ENCODE results near the gene RPL41.
A peak's percentile ranks its signal among the peaks of the same experiment; 100 is the strongest.
"Not testable (repeated sequence)": the region's sequence is repeated elsewhere in the genome, so short reads cannot be mapped to it uniquely, and the experiment has no call there.

RPL41 gene

GRCh38 chr12:56129206-56129941, 12.9 kb downstream of the RPL41 start:
- DNase-seq: peak; percentile 34

GRCh38 chr12:56129942-56130495, 13.6 kb downstream of the RPL41 start:
- DNase-seq: no peak

DNA sequence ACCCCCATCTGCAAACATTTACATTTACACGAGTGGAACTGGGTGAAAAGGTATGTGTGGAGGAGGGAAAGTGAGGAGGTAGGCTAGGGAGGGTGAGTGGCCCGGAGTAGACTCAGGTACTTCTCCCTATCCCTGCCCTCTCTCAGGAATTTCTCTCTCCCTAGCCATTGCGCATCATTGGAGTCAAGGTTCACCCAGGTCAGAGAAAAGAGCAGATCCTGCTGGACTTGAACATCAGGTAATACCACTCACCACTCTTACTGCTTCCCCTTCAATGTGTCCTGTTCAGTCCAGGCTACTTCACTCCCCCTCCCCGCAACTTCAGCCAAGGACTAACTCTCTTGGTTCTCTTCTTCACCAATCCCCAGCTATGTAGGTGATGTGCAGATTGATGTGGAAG, 14.4 kb downstream of the RPL41 start:
- DNase-seq: no peak

DNA sequence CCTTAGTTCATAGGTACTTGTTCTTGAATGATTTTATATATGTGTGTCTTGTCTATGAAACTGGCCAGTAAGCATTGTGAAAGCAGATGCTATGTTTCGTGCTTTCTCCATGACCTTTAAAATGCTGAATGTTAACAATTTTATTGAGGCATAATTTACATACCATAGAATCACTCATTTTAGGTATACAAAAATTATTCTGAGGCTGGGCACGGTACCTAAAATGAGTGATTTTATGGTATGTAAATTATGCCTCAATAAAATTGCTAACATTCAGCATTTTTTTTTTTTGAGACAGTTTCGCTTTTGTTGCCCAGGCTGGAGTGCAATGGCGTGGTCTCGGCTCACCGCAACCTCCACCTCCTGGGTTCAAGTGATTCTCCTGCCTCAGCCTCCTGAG, 18.5 kb downstream of the RPL41 start:
- DNase-seq: no peak

DNA sequence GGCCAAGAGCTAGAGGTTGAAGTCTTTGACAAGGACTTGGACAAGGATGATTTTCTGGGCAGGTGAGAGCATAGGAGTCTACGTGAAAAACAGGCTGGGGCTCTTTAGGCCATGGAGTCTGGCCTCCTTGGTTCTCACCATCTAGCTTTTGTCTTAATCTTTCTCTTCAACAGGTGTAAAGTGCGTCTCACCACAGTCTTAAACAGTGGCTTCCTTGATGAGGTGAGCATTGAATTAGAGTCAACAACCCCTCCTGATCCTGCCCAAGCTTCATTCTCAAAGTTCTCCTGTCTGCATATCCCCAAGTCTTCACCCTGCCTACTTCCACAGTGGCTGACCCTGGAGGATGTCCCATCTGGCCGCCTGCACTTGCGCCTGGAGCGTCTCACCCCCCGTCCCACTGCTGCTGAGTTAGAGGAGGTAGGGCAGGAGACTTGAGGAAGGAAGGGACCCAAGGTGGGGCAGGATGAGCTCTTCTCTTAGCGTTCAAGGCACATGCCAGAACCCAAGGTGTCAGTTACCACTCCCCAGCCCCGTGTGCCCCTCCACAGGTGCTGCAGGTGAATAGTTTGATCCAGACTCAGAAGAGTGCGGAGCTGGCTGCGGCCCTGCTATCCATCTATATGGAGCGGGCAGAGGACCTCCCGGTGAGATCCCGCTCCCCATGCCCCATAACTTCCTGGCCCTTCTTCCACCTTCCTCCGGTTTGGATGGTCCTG, 21.6 kb downstream of the RPL41 start:
- DNase-seq: no peak

GRCh38 chr12:56141946-56142784, 25.7 kb downstream of the RPL41 start:
- DNase-seq: no peak

DNA sequence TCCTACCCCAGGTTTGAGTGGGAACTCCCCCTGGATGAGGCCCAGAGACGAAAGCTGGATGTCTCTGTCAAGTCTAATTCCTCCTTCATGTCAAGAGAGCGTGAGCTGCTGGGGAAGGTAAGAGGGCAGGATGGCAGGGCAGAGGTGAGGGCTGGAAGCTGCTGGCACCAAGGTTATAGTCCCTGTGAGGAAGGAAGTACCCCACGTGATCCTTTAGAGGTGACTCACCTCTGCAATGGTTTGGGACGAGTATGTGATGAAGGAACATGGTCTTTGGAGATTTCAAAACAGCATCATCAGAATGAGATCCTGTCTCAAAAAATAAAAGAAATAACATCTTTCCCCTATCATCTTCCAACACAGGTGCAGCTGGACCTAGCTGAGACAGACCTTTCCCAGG, 26.8 kb downstream of the RPL41 start:
- DNase-seq: no peak

DNA sequence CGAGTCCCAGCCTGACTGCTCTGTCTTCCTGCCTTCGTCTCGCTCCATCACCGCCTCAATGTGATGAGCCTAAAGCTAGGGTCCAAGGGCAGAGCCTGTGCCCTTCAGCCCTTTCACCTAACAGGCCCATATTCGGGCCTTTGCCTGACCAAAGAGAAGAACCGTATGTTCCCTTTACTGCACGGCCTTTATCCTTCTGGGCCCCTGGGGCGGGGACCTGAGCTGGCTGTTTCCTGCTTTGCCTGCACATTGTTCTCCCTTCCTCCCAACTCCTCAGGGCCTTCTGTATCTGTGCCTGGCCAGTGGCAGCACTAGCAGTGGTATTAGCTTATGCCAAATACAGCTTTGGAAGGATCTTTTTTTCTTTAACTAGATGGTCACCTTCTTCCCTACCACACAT, 27.4 kb downstream of the RPL41 start:
- no peak for DNase-seq

DNA sequence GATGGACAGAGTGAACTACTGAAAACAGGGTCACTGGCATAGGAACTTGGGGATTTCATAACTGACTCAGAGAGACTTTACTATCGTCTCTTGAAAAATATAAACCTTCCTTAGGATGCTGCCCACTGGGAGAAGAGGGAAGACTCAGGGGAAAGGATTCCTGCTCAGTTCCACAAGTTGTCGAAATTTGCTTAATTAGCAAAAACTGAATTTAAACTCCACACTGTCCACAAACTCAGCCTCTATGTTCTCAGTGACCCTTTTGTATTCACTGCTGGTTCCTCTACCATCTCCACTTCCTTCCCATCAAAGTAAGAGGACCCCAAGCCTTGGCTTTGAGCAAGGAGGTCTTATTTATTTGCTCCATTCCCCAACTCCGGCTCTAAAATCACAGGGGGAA, 28.8 kb downstream of the RPL41 start:
- DNase-seq: no peak

DNA sequence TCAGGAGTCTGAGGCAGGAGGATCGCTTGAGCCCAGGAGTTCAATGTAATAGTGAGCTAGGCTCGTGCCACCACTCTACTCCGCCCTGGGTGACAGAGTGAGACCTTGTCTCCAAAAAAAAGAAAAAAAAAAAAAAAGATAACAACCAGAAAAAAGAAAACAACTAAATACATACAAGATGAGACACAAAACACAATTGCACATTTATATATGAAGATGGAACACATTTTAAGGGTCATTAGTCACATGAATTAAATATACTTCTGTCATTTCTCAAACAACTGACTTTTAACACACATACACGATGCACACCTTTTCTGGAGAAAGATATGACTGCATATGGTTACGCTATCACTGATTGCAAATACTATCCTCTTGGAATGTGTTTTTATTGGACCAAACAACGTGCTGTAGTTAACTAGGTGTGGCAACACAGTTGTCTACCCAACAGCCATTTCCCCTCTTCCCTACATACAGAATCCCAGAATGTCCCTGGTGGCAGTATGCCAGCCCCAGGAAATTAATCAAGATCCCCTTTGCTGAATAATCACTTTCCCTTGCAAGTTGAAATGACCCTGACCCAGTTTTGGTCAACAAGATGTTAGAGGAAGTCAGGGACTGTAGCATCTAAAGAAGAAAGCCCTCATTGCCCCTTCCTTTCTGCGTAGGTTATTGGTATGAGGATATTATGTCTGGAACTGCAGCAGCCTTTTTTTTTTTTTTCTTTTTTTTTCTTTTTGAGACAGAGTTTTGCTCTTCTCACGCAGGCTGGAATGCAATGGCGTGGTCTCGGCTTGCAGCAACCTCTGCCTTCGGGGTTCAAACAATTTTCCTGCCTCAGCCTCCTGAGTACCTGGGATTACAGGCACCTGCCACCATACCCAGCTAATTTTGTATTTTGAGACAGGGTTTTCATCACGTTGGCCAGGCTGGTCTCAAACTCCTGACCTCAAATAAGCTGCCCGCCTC, 30.3 kb downstream of the RPL41 start:
- DNase-seq: no peak

- no peak for DNase-seq
Measured at GRCh38 chr12:56150563-56150962, 34.1 kb downstream of the RPL41 start.

DNA sequence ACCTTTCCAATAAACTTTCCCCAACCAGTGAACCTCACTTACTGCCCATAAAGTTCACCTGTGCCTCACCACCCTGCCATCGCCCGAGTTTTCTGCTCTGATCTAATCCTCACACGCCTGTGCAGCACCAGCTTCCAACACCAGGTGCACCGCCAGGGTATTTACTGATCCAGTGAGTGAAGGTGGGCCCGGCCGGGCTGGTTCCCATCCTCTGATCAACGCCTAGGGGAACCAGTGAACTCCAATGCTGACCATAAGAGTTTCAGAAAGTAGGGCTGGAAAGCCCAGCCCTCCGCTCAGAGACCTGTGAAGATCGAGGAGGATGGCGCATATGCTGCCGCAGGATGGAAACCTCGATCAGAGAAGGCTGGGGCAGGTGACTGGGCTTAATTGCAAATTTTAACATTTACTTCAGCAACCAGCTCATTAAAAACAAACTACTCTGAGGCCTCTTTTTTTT, 35.3 kb downstream of the RPL41 start:
- peak; percentile 56 for DNase-seq

GRCh38 chr12:56152132-56152755, 35.8 kb downstream of the RPL41 start, which contains the start of gene MYL6B:
Gene MYL6B, plus strand, starts transcription at chr12:56152587. Its CDS starts 1,332 bp downstream, at chr12:56153919.
- DNase-seq: peak; percentile 72

- no peak for DNase-seq
Measured at GRCh38 chr12:56152756-56153677, 36.6 kb downstream of the RPL41 start.

GRCh38 chr12:56153678-56154065, 37.2 kb downstream of the RPL41 start:
- no peak for DNase-seq

- DNase-seq: no peak
Measured at GRCh38 chr12:56154246-56154771, 37.9 kb downstream of the RPL41 start.

DNA sequence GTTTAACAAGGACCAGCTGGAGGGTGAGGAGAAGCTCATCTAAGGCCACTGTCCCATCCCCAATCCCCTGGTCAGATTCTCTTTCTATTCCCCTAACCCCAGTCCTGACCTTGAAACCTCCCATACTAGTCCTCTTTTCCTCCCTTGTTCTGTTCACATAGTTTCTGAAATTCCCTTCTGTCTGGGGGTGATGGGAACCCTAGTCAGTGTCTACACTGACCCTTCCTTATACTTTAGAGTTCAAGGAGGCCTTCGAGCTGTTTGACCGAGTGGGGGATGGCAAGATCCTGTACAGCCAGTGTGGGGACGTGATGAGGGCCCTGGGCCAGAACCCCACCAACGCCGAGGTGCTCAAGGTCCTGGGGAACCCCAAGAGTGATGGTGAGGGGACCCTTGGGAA, 38.4 kb downstream of the RPL41 start:
- DNase-seq: no peak

DNA sequence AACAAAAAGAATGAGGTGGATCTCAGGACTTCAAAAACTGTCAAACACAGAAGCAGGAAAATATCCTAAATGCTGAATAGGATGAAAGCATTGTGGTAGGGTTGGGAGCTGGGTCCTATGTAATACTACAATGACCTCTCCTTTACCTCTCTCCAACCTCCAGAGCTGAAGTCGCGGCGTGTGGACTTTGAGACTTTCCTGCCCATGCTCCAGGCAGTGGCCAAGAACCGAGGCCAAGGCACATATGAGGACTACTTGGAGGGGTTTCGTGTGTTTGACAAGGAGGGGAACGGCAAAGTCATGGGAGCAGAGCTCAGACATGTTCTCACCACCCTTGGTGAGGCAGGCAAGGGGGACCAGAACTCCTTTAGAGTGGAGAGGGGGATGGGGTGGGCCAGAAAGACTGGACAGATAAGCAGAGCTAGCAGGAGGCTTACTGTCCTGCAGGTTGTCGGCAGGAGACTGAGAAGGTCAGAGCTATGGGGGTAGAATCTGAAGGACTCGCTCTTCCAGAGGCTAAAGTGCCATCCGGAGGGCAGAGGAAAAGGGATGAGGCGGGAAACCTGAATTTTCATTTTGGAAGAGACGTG, 38.9 kb downstream of the RPL41 start:
- DNase-seq: no peak

DNA sequence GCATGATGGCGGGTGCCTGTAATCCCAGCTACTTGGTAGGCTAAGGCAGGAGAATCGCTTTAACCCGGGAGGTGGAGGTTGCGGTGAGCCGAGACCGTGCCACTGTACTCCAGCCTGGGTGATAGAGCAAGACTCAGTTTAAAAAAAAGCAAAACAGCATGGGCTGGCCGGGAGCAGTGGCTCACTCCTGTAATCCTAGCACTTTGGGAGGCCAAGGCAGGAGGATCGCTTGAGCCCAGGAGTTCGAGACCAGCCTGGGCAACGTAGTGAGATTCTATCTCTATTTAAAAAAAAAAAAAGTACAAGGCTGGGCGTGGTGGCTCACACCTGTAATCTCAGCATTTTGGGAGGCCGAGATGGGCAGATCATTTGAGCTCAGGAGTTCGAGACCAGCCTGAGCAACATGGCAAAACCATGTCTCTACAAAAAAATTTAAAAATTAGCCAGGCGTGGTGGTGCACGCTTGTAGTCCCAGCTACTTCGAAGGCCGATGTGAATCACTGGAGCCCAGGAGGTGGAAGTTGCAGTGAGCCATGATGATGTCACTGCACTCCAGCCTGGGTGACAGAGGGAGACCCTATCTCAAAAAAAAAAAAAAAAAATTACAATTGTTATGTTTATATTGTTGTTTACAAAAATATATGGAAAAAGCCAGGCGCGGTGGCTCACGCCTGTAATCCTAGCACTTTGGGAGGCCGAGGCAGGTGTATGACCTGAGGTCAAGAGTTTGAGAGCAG, 40.2 kb downstream of the RPL41 start:
- not testable (repeated sequence) for DNase-seq
